Placental epithelial cell (primary cell): ENCODE data around the gene FFAR3. TPM values are rescaled to one million over a fixed set of nuclear protein-coding genes. Genes with fewer than 3 reads are reported as not detected.

Experiments used
- total RNA-seq: library from RNA; depleted of rRNA; stranded (reverse); fragments of >200 nt; gene quantifications from 2 replicates; pipeline ENCODE4 v1.2.3, GENCODE V29; 2012

Gene FFAR3
- not detected in 2 replicates for total RNA-seq

GRCh38 chr19:35357867-35358573, at the start of gene FFAR3:
TSS of gene FFAR3 (plus strand) at chr19:35358460. CDS start at chr19:35358891, 431 bp downstream.

DNA sequence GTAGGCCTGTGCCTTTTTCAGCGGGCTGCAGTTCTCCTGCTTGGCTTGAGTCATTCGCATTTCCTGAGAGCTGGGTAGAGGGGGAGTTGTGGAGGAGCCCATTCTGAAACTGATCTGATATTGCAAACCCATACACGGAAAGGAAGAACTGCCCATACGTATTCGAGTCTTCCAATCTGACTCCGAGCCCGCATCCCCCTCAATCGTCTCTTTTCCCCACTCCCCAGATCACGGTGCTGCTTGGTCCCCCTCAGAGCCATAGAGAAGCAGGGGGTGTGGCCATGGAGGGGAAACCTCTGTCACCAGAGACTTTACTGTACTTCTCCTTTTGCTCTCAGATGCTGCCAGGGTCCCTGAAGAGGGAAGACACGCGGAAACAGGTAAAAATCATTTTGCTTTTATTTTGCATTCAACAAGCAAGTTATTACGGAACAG, 29.4 kb upstream of the FFAR3 start, which contains the start of gene CD22:
Gene CD22, plus strand, starts transcription at position 337 of the 435 bp plus-strand sequence. CDS start 2,854 bp downstream, outside the sequence.

DNA sequence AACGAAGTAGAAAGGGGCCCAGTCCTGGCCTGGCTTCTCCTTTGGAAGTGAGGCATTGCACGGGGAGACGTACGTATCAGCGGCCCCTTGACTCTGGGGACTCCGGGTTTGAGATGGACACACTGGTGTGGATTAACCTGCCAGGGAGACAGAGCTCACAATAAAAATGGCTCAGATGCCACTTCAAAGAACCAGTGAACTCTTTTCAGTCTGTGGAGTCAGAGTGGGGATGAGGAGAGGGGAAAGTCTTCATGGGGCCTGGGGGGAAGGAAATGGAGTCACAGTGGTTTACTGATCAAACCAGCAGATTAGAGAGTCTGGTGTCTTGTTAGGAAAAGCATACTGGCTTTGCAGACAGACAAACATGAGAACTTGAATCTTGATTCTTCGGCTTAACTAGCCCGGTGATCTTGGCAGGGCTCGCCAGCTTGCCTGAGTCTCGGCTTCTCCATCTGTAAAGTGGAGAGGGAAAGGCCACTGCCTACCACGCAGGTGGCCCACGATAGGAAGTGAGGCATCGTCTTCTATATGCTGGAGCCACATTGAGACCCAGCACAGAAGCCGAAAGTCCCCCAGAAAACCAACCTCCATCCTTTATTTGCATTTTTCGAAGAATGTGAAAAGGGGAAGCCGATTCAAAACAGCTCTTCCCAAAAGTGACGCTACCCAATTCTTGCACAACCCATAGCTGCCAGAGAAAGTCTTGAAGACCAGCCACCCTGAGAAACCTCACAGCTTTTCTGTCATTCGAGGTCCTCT, 10.9 kb upstream of the FFAR3 start, which contains the start of gene FFAR1:
Gene FFAR1, plus strand, starts transcription at position 732 of the 759 bp plus-strand sequence. CDS start 3,650 bp downstream, outside the sequence.

DNA sequence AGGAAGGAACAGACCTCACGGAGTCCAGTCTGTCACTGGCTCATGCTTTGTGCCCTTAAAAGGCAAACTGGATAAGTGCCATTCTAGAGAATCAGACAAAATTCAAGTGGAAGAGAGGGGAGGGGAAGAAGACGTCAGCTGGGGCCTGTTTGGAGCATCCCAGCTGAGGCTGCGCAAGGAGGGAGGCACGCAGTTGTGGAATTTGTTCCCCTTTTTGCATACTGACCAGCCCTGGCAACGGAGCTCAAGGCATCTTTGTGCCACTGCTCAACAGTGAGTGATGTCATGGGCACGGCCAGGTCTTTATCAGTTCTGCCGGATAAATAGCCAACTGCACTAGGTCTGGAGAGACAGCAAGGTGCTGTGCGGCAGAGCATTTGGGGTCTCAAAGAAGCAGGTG, 12.5 kb downstream of the FFAR3 start, which contains the start of gene GPR42:
Gene GPR42, plus strand, starts transcription at position 347 of the 400 bp plus-strand sequence. CDS start 292 bp downstream, outside the sequence.

Other genes starting within 250 kb of the FFAR3 start
- 0.39 TPM in 1 of 2 replicates, not detected in the other for gene FXYD3, start 242.6 kb upstream of the FFAR3 start, total RNA-seq
- gene LGI4, start 223.4 kb upstream of the FFAR3 start, total RNA-seq: 0.22 and 1.2 TPM in 2 replicates
- gene FXYD1, start 219.6 kb upstream of the FFAR3 start, total RNA-seq: not detected in 2 replicates
- gene FXYD7, start 215.2 kb upstream of the FFAR3 start, total RNA-seq: not detected in 2 replicates
- 93.8 and 133 TPM in 2 replicates for gene FXYD5, start 203.7 kb upstream of the FFAR3 start, total RNA-seq
- gene FAM187B, start 129.7 kb upstream of the FFAR3 start, total RNA-seq: not detected in 2 replicates
- 53.0 and 62.4 TPM in 2 replicates for gene LSR, start 109.5 kb upstream of the FFAR3 start, total RNA-seq
- gene USF2, start 89.5 kb upstream of the FFAR3 start, total RNA-seq: 64.8 and 71.2 TPM in 2 replicates
- under 0.01 and 0.11 TPM in 2 replicates for gene HAMP, start 75.9 kb upstream of the FFAR3 start, total RNA-seq
- gene MAG, start 66.3 kb upstream of the FFAR3 start, total RNA-seq: under 0.01 TPM in 1 of 2 replicates, not detected in the other
- 0.11 and 1.6 TPM in 2 replicates for gene CD22, start 29.3 kb upstream of the FFAR3 start, total RNA-seq
- gene FFAR1, start 10.6 kb upstream of the FFAR3 start, total RNA-seq: not detected in 2 replicates
- not detected in 2 replicates for gene GPR42, start 12.6 kb downstream of the FFAR3 start, total RNA-seq
- gene FFAR2, start 89.8 kb downstream of the FFAR3 start, total RNA-seq: not detected in 2 replicates
- not detected in 2 replicates for gene KRTDAP, start 132.0 kb downstream of the FFAR3 start, total RNA-seq
- 19.2 and 24.3 TPM in 2 replicates for gene DMKN, start 155.2 kb downstream of the FFAR3 start, total RNA-seq
- gene SBSN, start 169.9 kb downstream of the FFAR3 start, total RNA-seq: not detected in 2 replicates
- gene GAPDHS, start 175.0 kb downstream of the FFAR3 start, total RNA-seq: not detected in 2 replicates
- 83.2 and 109 TPM in 2 replicates for gene TMEM147, start 187.2 kb downstream of the FFAR3 start, total RNA-seq
- gene ATP4A, start 205.2 kb downstream of the FFAR3 start, total RNA-seq: not detected in 2 replicates
- not detected in 2 replicates for gene PMIS2, start 227.7 kb downstream of the FFAR3 start, total RNA-seq